WTC11 (cell line): ENCODE data around the gene MGARP.

Experiments used
- ATF3 ChIP-seq: sonication (generic); formaldehyde crosslinking; conservative IDR thresholded peaks from 2 replicates; pipeline ENCODE4 v1.8.1; 2022; ENCODE audit warnings: mild to moderate bottlenecking, missing genetic modification reagents
- CTCF ChIP-seq: fragments of 200-600 bp; IDR thresholded peaks from 2 replicates; pipeline ENCODE4 v1.8.0; 2022; ENCODE audit warnings: antibody characterized with exemption
- GTF2I ChIP-seq: fragments of 250-450 bp; sonication (Bioruptor Pico); conservative IDR thresholded peaks from 2 replicates; pipeline ENCODE4 v1.4.0; 2021; ENCODE audit warnings: mild to moderate bottlenecking
- SMAD3 ChIP-seq: sonication (generic); formaldehyde crosslinking; IDR thresholded peaks from 2 replicates; pipeline ENCODE4 v1.8.0; 2022; ENCODE audit warnings: missing genetic modification reagents, mild to moderate bottlenecking, borderline replicate concordance

- TF ChIP-seq GTF2I, result no peak
- TF ChIP-seq CTCF, result no peak
- TF ChIP-seq SMAD3 (CRISPR knock-in tag), result no peak
- no peak for TF ChIP-seq ATF3
Measured at GRCh38 chr4:139319571-139319970, 39.5 kb upstream of the MGARP start.
